NK-92 treated with Interleukin-12 subunit alpha and Interleukin-12 subunit beta, amount 100 ng/mL, for 24 hours (cell line): ENCODE measurements around the gene PXYLP1.

Experiments
- DNase-seq: peaks from one replicate; lab custom pipeline; 2025; lab: John Stamatoyannopoulos, UW

PXYLP1 gene

DNA sequence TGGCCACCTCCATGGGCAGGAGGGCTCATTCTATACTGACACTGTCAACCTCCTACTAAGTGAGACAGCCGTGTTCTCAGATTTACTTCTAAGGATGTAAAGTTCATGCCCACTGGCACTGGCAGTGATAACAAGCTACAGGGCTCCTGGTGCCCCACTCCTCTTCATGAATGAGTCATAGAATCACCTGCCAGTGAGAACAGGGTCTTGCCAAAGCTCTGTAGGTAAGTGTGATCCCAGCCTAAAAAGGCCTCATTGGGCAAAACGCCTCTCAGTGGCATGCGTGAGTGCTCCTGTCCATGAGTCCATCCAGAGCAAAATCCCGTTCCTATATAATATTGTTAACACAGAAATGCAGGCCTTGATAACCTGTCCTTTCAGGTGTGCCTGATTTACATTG is 17.4 kb downstream of the PXYLP1 start:
- no peak for DNase-seq

DNA sequence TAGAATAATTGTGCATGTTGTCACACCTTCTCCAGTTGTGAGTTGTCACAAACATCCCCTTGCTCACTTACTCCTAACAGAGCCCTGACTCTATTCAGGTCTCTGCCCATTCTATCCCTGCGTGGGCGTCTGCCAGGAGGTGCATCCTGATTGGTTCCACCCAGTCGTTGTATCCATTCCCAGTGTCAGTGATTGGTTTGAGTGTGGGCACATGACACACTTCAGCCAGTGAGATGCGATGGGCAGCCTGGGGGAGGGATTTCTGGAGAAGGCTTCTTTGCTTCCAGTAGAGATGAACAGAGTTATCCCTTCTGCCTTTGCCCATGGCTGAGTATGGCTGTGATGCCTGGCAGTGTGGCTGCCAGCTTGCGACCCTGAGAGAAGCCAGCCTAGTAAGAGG is 18.7 kb downstream of the PXYLP1 start:
- no peak for DNase-seq

DNA sequence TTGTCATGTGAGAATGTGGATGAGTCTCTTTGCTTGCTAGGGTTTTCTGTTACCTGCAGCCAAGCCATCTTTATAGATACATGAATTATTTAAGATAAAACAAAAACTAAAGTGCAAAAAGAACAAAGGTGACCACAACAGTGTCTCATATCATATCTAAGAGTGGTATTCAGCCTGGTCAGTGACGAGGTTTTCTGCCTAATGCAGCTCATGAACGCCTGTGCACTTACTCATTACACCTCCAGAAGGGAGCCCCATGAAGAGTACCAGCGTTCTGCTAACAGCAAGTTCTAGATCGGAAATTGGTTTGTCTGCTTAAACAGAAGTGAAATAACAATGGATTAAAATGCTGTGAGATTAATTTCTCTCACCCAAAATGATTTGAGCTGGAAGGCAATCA is 19.2 kb downstream of the PXYLP1 start:
- DNase-seq = no peak

GRCh38 chr3:141253326-141253725 is 21.7 kb downstream of the PXYLP1 start:
- no peak for DNase-seq

DNA sequence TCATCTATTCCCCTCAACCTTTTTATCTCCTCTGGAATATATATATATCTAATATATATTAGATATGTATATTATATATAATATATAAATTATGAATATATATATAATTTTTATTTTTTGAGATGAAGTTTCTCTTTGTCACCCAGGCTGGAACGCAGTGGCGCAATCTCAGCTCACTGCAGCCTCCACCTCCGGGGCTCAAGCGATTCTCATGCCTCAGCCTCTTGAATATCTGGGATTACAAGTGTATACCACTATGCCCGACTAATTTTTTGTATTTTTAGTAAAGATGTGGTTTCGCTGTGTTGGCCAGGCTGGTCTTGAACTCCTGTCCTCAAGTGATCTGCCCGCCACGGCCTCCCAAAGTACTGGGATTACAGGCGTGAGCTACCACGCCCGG is 22.2 kb downstream of the PXYLP1 start:
- no peak for DNase-seq

- no peak for DNase-seq
Observed at GRCh38 chr3:141255137-141255845, 23.7 kb downstream of the PXYLP1 start.

- no peak for DNase-seq
Observed at GRCh38 chr3:141255846-141256261, 24.2 kb downstream of the PXYLP1 start.

DNA sequence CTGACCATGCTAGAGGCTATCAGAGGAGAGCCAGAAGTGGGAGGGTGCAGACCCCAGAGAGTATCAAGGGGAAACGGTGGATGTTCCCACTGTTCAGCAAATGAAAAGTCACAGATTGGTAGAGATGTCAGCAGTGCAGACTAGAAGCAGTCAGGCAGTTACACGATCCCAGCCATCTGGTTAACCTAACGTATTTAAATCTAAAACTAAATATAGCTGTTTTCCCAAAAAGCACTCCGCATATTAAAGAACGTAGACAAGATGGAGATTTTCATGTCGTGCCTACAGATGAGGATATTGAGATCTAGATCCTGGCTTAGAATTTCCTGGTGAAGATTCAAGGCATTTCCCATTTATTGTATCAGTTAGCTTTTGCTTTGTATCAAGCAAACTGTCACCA is 25.2 kb downstream of the PXYLP1 start:
- DNase-seq = no peak

GRCh38 chr3:141257961-141258360 is 26.3 kb downstream of the PXYLP1 start:
- DNase-seq = no peak

DNA sequence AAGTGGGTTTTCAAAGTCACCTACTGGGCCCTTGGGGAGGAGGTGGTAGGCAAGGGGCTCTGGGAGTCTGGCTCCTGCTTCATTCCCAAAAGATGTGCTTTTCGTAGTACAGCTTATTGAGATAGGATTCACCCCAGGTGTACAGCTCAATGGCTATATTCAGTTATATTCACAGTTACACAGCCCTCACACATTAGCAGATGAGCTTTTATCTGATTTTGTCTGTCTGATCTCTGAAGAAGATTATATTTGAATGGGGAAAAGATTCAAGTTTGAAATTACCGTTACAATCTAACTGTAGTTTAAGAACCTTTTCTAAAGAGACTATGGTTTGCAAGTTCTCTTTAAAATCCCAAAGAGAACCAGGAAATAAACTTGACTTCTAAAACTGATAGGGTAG is 27.3 kb downstream of the PXYLP1 start:
- no peak for DNase-seq

- no peak for DNase-seq
Observed at GRCh38 chr3:141259821-141260629, 28.4 kb downstream of the PXYLP1 start.

- no peak for DNase-seq
Observed at GRCh38 chr3:141260630-141260927, 29.0 kb downstream of the PXYLP1 start.

DNA sequence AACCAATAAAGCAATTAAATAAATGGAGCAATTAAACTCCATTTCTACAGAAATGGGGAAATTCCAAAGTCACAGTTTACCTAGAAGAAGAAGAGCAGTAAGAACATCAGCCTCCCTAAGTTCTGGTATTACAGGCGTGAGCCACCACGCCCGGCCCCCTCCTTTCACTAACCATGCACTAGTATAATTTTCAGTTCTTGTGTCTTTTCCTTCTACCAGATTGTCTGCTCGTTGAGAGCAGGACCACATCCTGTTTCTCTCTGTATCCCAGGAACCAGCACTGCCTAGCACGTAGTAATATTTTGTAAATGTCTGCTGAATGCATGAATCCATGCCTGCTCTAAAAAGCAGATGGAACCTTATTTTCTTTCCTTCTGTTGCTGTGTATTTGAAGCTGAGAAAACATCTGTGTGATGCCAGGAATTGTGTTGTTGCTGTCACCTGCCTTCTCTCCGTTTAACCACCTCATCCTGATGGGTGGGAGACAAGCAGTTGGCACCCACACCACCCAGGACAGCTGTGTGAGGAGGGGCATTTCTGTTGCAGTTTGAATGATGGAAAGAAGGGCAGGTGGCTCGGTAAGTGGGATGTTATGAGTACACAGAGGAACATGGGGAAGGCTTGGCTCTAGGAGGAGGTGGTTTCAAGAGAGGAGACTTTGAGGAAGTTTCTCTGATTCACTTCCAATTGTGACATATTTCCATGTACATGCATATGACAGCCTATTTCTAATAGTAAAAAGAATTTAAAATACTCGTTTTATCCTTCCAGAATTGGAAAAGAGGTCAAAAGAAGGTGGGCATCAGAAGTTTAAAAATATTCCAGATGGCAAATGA is 30.1 kb downstream of the PXYLP1 start:
- no peak for DNase-seq

DNA sequence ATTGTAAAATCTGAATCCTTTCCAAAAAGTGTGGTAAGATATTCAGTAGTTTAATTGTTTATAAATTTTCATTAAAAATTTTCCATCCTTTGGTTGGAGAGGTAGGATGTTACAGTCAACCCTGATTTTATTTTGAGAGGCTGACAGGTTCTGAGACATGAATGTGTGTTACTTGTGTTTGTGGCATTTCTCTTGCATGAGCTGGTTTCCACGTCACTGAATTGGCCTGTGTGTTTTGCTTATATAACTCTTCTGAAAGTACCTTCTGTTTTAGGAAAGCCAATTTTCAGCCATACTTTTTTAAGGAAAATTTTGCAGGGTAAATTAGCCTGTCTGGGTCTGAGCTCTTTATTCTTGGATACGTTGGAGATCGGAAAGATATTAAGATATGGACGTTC is 30.7 kb downstream of the PXYLP1 start:
- no peak for DNase-seq

- DNase-seq = no peak
Observed at GRCh38 chr3:141266186-141266585, 34.6 kb downstream of the PXYLP1 start.

- peak; percentile 14 for DNase-seq
Observed at GRCh38 chr3:141266797-141267555, 35.4 kb downstream of the PXYLP1 start.

GRCh38 chr3:141267629-141268028 is 36.0 kb downstream of the PXYLP1 start:
- DNase-seq = no peak

GRCh38 chr3:141268306-141268705 is 36.7 kb downstream of the PXYLP1 start:
- no peak for DNase-seq

DNA sequence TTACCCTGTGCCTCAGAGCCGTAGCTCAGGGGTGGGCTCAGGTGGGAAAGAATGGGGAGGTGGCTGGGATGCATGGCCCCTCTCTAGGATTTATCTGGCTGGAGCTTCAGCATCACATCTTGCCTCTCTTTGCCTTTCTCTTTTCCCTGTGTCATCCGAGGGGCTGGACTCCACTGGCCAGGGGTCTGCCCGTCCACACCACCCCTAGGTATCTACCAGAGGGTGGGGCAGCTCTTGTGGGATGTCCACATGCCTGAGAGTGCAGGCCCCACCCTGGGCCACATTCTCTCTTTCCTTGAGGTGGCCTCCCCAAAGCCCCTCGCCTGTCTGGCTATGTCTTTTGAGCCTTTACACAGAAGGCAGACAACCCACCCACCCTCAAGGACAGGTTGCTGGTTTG is 37.2 kb downstream of the PXYLP1 start:
- no peak for DNase-seq

DNA sequence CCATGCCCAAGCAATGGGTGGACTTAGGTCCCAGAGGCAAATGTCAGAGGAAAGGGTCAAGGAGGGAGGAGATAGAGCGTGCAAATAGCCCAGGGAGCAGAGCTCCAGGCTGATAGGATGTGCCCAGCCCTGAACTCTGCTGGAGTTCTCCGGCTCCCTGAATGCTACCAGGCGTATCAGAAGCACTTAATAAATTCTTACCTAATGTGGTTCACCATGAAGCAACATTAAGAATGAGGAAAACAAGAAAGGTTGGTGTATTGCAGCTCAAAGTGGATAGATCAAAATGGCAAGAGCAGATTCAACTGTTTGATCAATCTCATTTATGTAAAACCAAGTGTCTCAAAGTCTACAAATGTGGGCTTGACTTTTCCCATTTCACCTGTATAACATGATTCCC is 38.3 kb downstream of the PXYLP1 start:
- no peak for DNase-seq

DNA sequence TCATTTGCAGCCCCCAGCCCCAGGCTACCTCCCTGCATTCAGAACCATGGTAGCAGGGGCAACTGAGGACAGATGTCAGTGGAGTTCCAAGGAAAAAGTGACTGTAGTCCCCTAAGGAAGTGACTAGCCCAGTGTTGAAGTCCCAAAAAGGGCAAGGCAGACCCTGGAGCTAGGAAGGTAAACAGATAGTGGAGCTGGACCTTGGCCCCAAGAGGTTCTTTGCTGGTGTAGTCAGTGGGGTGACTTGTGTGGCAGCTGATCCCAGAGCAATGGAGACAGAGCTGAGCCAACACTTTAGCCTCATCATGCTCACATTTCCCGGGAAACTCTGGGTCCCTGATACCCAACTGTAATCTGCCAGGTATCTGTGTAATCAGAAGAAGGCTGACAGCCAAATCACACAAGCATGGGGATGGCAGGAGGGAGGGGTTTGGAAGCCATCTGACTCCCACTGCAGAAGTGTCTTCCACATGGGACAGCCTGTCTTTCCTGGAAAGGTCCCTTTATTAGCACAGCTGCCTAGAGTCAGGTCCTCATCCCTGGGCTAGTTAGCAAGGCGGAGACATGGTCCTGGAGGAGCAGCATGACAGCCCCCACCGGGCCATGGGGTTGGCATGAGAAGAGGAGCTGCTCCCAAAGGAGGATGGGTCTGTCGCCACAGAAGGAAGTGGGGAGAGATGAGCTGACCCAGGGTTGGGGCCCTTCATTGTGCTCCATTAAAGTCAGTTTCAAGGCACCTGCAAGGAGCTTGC is 39.8 kb downstream of the PXYLP1 start:
- DNase-seq = no peak
